Muscle of arm (tissue), 12 donors: ENCODE measurements around the gene TMEM63B. TPM values are rescaled to one million over a fixed set of nuclear protein-coding genes. Genes with fewer than 3 reads are reported as not detected.
A peak's percentile ranks its signal among the peaks of the same experiment; 100 is the strongest.
"Not testable (repeated sequence)": the region's sequence is repeated elsewhere in the genome, so short reads cannot be mapped to it uniquely, and the experiment has no call there.

Experiments
- DNase-seq: peaks from one replicate; pipeline ENCODE4 v3.0.0-alpha.2; 2013
- polyA plus RNA-seq, 12 donors: library from polyadenylated mRNA; unstranded; fragments of 120-200 nt; gene quantifications; one replicate each; pipeline ENCODE4 v1.2.1, GENCODE V29; 2013; ENCODE audit not compliant: insufficient read length in 12 of 12

Gene TMEM63B
- polyA plus RNA-seq, 12 donors: 13.4 to 37.5 (median 17.9) TPM; not detected in 1

DNA sequence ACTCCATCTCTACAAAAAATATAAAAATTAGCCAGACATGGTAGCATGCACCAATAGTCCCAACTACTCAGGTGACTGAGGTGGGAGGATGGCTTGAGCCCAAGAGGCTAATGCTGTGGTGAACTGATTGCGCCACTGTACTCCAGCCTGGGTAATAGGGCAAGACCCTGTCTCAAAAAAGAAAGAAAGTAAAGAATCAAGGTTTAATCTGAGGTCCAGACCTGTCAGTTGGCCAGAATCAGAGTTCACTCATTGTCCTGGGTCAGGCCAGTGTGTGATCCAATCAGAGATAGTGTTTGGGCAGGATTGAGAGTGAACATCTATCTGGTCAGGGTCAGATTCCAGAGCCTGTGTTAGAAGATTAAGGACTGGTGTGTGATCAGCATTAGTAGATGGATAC, 15.5 kb downstream of the TMEM63B start:
- no peak for DNase-seq

DNA sequence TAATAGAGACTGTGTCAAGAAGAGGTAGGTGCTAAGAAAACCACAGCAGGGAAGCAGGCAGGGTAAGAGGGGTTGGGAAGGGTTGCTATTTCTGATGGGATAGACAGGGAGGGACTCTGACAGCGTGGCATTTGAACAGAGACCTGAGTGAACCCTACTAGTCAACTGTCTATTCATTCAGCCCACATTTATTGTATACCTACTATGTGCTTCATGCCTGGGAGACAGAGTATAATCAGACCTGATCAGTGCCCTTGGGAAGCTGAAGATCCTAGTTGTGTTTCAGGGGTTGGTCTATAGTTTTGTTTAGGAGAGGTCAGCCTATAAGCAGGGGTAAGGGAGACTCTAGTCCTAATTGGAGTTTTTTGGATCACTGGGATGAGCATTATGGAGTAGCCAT, 16.4 kb downstream of the TMEM63B start:
- no peak for DNase-seq

DNA sequence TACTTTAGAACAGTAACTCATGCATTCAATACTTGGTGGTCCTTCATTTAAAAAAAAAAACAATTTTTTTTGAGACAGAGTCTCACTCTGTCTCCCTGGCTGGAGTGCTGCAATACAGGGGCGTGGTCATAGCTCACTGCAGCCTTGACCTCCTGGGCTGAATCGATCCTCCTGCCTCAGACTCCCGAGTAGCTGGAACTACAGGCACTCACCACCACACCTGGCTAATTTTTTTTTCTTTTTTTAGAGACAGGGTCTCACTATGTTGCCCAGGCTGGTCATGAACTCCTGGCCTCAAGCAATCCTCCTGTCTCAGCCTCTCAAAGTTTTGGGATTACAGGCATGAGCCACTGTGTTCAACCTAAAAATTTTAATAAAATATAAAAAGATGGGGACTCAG, 17.2 kb downstream of the TMEM63B start:
- DNase-seq: not testable (repeated sequence)

DNA sequence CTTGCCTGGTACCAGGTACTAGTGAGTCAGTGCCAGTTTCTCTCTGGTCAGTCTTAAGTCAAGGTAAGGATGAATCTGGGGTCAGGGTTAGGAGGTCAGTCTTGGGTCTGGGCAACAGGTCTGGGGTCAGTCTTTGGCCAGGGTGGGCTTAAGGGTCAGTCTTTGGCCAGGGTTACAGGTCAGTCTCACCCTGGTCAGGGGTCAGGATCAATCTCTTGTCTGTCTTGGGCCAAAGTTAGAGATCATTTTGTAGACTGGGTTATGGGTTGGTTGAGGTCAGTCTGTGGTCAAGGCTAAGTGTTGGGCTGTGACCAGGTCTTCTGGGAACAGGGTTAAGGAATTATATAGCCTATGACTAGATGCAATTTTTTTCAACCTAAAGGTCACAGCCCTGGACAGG, 18.5 kb downstream of the TMEM63B start:
- no peak for DNase-seq

DNA sequence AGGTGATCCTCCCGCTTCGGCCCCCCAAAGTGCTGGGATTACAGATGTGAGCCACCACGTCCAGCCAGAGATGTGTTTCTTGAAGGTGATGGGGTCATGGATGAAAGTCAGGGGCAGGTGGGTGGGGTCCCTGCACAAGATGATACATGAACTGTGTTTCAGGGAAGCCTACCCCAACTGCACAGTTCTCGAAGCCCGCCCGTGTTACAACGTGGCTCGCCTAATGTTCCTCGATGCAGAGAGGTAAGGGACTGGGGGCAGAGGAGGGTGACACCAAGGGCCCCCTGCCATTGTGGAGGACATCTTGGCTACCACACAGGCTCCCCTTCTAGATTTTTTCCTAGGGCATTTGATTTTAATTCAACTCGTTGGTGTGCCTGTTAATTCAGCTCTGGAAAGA, 19.3 kb downstream of the TMEM63B start:
- no peak for DNase-seq

DNA sequence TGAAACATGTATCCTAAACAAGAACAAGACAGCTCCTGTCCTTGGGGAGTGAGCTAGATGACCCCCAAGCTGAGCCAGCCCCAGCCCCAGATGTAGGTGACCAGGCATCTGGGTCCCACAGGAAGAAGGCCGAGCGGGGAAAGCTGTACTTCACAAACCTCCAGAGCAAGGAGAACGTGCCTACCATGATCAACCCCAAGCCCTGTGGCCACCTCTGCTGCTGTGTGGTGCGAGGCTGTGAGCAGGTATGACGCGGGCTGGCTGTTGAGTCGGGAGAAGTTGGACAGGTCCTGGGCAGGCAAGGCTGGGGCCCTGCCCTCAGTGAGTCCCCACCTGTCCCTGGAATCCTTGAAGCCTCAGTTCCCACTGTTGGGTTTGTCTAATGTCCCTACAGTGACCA, 19.9 kb downstream of the TMEM63B start:
- DNase-seq: no peak

DNA sequence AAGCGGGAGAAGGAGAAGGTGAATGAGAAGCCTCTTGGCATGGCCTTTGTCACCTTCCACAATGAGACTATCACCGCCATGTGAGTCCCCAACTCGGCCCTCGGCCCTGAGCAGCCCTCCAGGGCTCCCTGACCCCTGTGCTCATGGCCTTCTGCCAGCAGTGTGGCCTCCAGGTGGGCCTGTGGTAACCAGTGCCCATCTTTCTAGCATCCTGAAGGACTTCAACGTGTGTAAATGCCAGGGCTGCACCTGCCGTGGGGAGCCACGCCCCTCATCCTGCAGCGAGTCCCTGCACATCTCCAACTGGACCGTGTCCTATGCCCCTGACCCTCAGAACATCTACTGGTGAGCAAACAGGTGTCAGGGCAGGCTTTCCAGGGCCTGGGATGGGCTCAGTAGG, 21.0 kb downstream of the TMEM63B start:
- DNase-seq: no peak

DNA sequence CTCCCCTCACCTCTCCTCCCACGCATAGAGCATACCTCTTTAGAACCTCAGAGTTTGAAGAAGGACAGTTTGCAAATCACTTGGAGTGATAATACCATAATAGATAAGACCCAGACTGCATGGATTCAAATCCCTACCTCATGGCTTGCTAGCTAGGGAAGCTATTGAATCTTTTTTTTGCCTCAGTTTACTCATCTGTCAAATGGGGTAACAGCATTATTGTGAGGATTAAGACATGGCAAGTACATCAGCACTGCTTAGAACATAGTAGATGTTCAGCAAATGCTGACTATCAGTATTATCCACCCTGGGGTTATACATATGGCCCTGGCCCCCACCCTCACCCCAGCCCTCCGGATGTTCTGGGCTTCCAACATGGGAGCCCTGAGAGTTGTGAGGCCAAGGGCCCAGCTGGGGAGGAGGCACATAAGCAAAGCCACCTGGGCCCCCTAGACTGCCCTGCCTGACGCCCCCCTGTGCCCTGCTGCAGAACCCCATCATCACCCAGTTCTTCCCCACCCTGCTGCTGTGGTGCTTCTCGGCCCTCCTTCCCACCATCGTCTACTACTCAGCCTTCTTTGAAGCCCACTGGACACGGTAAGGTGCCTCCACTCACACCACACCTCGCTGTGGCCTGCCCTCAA, 22.1 kb downstream of the TMEM63B start:
- no peak for DNase-seq

DNA sequence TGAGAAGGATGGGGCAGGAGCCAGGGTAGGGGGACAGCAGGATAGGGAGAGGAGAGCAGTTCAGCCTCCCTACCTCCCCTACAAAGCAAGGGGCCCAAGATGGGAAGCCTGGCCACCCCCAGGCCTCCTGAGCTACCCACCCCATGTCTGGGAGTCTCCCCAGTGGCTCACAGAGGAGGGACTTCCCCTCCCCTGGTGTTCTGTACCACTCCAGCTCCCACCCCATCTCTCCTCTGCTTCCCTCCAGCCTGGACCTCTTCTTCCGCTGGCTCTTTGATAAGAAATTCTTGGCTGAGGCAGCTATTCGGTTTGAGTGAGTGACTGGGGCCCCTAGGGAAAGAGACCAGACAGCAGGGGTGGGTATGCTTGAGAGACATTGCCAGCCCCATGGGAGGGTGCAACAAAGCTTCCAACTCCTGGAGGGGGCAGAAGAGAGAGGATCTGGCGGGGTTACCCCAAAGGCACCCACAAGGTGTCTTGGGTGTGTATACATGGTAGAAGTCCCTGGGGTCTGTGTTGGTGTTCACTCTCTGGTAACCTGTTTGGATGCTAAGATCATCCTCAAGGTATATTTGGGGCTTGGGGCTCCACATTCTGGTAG, 23.1 kb downstream of the TMEM63B start:
- no peak for DNase-seq

DNA sequence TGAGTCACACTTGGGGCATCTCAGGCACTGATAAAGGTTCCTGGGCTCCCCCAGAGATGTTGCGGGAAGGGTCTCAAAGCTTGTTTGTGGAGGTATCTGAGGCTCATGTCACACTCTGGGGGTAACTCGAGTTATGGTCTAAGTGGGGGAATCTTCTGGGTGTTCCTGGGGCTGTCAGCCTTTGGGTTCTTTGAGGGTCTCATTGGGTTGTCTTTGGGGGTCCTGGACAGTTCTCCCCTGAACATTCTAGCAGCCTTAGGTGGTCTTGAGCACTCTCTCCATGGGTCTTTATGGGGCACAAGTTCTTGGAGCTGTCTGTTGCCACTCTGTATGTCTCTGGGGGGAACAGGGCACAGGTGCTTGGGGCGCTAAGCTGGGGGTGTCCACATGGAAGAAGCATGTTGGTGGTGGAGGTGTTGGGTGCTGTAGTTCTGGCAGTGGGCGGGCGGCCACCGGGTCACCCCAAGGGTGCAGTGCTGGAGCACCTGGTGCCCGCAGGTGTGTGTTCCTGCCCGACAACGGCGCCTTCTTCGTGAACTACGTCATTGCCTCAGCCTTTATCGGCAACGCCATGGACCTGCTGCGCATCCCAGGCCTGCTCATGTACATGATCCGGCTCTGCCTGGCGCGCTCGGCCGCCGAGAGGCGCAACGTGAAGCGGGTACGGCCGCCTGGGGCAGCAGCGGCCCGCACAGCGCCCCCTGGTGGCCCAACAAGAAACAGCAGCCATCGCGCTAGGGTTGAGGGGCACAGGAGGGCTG, 24.2 kb downstream of the TMEM63B start:
- peak; percentile 53 for DNase-seq

DNA sequence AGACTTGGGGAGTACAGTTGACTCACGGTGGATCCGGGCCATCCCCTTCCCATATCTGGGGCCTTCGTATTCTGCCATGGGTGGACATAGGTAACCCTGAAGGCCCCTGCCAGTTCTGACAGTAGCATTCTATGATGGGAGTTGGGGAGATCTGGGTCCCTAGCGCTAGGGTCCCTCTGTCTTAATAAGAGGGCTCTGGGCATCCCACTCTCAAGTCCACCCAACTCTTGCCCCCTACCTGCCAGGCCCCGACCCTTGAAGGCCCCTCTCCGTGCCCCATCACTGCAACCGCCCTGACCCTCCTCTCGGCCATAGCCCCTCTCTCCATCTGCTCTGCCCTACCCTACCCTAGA, 24.7 kb downstream of the TMEM63B start:
- no peak for DNase-seq

DNA sequence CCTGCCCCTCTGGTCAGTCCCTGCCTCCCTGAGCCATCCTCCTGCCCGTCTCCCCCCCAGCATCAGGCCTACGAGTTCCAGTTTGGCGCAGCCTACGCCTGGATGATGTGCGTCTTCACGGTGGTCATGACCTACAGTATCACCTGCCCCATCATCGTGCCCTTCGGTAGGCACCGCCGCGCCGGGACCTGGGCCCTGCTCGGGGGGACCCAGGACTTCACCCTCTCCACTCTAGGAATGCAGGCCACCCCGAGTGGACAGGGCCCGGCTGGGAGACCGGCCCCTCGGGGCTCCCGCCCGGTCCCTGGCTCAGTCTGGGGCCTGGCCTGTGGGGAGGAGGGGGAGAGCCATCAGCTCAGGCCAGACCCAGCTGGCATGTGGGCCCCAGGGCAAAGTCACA, 25.2 kb downstream of the TMEM63B start:
- no peak for DNase-seq

DNA sequence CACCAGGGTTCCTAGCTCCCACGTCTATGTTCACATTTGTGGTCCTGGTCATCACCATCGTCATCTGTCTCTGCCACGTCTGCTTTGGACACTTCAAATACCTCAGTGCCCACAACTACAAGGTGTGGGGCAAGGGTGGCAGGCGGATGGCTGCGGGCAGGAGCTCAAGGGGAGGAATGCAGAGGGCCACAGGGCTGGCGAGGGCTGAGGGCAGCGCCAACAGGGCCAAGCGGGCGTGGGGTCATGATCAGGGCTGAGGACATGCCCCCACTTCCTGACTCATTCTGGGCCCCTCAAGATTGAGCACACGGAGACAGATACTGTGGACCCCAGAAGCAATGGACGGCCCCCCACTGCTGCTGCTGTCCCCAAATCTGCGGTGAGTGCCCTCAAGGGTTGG, 26.7 kb downstream of the TMEM63B start:
- DNase-seq: no peak

DNA sequence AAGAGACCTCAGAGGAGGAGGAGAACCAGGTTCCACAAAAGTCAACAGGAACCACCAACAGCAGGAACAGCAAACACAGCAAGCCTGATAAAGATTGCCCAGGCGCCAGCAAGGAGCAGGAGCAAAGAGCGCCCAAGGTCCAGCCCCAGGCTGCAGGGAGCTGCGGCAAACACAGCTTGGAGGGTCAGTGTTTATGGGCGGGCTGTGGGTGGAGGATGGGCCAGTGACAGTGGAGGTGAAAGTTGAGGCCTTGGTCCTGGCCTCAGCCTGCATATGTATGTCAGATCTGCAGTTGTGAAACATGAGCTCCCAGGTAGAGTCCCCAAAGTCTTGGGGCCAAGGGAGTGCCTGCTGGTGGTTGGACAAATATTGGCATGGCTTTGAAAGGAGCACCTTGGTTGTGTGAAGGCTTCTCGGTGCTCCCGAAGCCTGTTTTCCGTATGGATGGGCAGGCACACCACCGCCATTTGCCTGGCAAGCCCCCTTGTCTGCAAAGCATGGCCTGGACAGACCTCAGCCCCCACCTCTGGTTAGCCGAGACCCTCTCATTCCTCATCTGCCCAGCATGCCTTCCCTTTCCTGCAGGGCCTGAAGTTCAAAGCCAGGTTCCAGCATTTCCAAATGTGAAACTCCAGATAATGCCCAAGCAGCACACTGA, 29.3 kb downstream of the TMEM63B start:
- no peak for DNase-seq

DNA sequence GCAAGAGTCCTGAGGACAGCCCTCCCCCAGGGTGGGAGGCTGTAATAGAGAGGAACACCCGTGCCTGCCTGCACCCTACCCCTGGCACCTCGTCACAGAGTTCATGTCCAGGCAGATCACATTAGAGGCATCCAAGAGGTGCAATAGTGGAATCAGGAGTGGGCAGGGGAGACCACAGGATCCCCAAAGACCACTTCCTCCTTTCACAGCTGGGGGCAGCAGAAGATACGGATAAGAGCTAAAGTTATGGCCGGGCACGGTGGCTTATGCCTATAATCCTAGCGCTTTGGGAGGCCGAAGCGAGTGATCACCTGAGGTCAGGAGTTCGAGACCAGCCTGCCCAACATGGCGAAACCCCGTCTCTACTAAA, 29.8 kb downstream of the TMEM63B start:
- DNase-seq: no peak

DNA sequence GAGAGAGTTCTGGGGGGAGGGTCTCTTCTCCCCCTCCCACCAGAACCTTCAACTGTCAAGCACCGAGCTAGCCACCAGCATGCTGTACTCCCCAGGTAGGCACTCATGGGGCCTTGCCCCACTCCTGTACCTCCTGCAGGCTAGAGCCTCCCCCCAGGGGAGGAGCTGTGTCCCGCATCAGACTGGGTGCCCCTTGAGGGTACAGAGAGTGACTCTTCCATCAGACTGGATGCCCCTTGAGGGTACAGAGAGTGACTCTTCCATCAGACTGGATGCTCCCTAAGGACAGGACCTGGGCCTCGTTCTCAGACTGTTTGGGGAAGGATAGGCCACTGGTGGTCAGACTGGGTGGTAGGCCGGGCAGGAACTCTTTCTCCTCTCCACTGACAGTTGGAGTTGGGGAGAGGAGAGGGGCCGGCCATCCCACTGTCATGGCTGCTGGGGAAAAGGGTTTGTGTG, 31.4 kb downstream of the TMEM63B start, which contains the start of gene CAPN11:
TSS of gene CAPN11 (plus strand) at position 51 of the 459 bp plus-strand sequence. CDS start at position 80, 29 bp downstream.
- no peak for DNase-seq

DNA sequence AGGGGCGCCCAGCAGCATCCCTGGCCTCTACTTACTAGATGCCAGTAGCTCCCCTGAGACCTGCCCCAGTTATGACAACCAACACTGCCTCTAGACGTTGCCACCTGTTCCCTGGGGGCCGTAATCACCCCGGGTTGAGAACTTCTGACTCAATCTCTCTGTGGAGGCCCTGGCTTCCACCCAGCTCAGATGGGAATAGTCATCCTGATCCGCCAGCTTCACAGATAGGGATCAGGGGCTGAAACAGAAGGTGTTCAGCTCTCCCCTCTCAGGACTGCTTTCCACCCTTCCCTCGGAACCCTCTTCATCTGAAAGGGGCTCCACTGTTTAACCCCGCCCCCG, 34.6 kb downstream of the TMEM63B start:
- no peak for DNase-seq

DNA sequence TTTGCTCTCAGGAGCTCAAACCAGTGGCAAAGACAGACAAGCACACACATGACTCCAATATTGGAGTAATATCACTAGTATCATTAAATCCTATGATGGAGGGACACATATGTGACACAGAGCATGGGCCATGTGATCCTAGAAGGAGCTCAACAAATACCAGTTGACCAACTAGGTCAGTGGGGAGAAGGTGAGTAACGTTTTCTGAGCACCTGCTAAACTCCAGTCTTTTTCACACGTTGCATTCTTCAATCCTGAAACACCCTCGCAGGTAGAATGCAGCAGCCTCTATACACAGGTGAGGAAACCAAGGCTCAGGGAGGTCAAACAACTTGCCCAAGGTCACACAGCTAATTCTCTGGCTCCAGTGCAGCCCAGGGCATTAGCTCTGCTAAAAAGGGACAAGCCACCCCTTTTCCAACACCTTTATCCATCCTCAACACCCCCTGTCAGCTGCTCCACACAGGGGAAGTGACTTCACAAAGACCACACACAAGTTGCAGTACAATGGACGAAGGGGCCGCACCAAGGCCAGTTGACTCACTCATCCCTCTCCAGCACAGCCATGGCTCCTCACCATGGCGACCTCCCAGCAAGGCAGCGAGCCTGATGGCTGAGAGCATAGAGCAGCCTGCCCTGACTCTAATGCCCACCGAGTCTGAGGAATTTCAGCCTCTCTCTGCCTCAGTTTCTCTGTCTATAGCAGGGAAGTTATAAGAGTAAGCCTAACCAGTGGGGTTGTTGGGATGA, 35.7 kb downstream of the TMEM63B start:
- DNase-seq: no peak

DNA sequence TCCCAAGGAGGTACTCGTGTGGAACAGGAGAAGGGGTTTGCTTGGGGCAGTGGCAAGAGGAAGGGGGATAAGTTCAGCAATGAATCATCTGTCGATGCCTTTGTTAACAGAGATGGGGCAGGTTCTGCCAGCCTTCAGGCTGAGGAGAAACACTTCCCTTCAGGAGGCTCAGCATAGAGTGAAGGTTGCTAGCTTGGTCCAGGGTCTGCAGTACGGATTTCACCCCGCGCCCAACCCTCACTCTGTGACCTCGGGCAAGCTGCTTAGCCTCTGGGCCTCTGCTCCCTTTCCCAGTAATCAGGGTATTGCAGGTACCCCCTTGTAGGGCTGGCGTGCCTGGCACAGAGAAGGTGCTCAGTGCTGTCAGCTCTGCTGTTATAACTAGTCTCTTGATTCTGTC, 38.8 kb downstream of the TMEM63B start:
- DNase-seq: no peak

DNA sequence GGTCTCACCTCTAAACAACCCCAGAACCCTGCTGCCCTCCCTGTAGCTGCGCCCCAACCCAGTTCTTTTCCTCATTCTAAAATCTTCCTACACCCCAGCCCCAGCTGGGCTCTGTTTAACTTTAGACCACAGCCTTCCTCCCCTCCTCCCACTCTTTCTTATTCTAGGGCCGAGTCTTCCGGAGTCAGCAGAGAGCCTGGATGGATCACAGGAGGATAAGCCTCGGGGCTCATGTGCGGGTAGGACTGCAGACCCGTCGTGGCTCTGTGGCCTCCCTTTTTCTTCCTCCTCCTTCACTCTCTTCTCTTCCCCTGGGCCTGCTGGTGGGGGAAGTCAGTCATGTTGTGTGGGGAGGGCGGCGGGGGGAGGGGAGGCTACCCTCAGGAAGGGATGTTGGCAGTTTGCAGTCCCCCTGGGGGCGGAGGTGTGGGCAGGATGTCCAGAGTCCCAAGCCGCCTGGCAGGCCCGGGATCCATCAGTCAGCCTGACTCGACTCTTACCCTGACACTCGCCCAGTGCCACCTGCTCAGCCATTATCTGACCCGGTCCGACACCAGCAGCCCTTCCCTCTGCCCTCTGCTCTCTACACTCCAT, 39.3 kb downstream of the TMEM63B start:
- DNase-seq: no peak

DNA sequence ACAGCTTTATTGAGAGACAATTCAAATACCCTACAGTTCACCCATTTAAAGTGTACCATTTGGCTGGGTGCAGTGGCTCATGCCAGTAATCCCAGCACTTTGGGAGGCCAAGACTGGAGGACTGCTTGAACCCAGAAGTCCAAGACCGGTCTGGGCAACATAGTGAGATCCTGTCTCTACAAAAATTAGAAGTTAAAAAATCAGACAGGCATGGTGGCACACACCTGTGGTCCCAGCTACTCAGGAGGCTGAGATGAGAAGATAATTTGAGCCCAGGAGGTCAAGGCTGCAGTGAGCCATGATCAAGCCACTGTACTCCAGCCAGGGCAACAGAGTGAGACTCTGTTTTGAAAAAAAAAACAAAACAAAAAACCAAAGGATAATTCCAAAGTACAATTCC, 40.2 kb downstream of the TMEM63B start:
- no peak for DNase-seq

DNA sequence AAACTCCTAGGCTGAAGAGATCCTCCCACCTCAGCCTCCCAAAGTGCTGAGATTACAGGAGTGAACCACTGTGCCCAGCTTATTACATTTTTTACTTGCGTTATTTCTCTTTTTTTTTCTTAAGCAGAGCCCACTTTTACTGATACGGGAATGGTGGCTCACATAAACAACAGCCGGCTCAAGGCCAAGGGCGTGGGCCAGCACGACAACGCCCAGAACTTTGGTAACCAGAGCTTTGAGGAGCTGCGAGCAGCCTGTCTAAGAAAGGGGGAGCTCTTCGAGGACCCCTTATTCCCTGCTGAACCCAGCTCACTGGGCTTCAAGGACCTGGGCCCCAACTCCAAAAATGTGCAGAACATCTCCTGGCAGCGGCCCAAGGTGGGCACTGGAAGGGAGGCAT, 41.8 kb downstream of the TMEM63B start:
- DNase-seq: no peak
